ENCODE results near the gene CCDC181.
"Not testable (repeated sequence)": the region's sequence is repeated elsewhere in the genome, so short reads cannot be mapped to it uniquely, and the experiment has no call there.

CCDC181 gene

GRCh38 chr1:169421309-169421708, 6.0 kb downstream of the CCDC181 start:
- no peaks in the 10 kb centered on the region for H4K20me1 ChIP-seq
- no peak overlapping the region for H3K27ac ChIP-seq
- no peaks in the 10 kb centered on the region for H3K27me3 ChIP-seq
- H3K9me3 ChIP-seq (replicated peaks in 1 of 11) = no peaks in the 10 kb centered on the region
- TF ChIP-seq Cebpa-rat (IDR thresholded peaks at IDR 0.05) = no peak
- H3K4me1 ChIP-seq = peaks cover 0 to 11% (median 9%) of the 10 kb centered on the region in 10 experiments; a peak in 14 of 20 replicates
- no peak overlapping the region for H3K4me3 ChIP-seq
- no peak overlapping the region for H3K4me2 ChIP-seq
- no peak overlapping the region for H3K9ac ChIP-seq
- no peaks in the 10 kb centered on the region for H3K36me3 ChIP-seq

DNA sequence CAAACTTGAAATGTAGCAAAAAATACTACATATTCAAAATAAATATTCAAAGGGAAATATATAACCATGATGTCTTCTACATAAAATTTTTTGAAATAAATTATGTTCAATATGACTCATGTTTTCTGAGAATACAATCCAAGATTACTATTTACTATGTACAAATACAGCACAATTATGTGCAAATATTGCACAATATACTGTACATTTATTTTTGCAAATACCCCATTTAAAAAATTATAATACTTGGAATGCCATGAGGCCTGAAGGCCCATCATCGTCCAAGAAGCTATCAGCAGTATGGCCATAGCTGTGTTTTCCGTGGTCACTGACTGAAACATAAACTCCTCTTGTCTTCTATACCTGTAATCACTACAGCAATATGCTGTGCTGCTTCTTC, 12.3 kb downstream of the CCDC181 start:
- no peaks in the 10 kb centered on the region for H4K20me1 ChIP-seq
- no peaks in the 10 kb centered on the region for H3K36me3 ChIP-seq
- TF ChIP-seq Cebpa-rat (IDR thresholded peaks at IDR 0.05) = 0 out of 22 replicates have a peak, but pooled peaks of 1 of the 11 experiments have one; percentile 21
- H3K4me2 ChIP-seq = no peak overlapping the region
- no peak overlapping the region for H3K9ac ChIP-seq
- H3K27ac ChIP-seq = no peak overlapping the region
- H3K27me3 ChIP-seq = no peaks in the 10 kb centered on the region
- peaks cover 0 to 11% (median 9%) of the 10 kb centered on the region in 10 experiments; a peak in 14 of 20 replicates for H3K4me1 ChIP-seq
- H3K4me3 ChIP-seq = no peak overlapping the region
- H3K9me3 ChIP-seq (replicated peaks in 1 of 11) = peaks cover 0 to 13% (median 3%) of the 10 kb centered on the region in 11 experiments; a peak in 6 of 22 replicates

DNA sequence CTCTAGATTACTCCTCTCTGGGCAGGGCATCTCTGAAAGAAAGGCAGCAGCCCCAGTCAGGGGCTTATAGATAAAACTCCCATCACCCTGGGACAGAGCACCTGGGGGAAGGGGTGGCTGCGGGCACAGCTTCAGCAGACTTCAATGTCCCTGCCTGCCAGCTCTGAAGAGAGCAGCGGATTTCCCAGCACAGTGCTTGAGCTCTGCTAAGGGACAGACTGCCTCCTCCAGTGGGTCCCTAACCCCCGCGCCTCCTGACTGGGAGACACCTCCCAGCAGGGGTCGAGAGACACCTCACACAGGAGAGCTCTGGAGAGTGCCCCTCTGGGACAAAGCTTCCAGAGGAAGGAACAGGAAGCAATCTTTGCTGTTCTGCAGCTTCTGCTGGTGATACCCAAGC, 18.9 kb downstream of the CCDC181 start:
- not testable (repeated sequence) for H3K4me3 ChIP-seq, H4K20me1 ChIP-seq, H3K36me3 ChIP-seq, H3K4me2 ChIP-seq, H3K9ac ChIP-seq, H3K27me3 ChIP-seq, H3K27ac ChIP-seq, H3K4me1 ChIP-seq
- peaks cover 0 to 45% (median 7%) of the 10 kb centered on the region in 11 experiments; a peak in 9 of 22 replicates for H3K9me3 ChIP-seq (replicated peaks in 1 of 11)

GRCh38 chr1:169402578-169402977, 24.7 kb downstream of the CCDC181 start:
- not testable (repeated sequence) for H3K27ac ChIP-seq, H3K27me3 ChIP-seq, H3K4me1 ChIP-seq, H3K9ac ChIP-seq, H4K20me1 ChIP-seq, H3K4me2 ChIP-seq, H3K4me3 ChIP-seq
- Histone ChIP-seq H3K9me3 (replicated peaks in 1 of 11) (peaks cover 0 to 51% (median 6%) of the 10 kb centered on the region in 11 experiments; a peak in 11 of 22 replicates), H3K36me3 (peaks cover 0 to 14% (median 0%) of the 10 kb centered on the region in 11 experiments; a peak in 4 of 22 replicates)

DNA sequence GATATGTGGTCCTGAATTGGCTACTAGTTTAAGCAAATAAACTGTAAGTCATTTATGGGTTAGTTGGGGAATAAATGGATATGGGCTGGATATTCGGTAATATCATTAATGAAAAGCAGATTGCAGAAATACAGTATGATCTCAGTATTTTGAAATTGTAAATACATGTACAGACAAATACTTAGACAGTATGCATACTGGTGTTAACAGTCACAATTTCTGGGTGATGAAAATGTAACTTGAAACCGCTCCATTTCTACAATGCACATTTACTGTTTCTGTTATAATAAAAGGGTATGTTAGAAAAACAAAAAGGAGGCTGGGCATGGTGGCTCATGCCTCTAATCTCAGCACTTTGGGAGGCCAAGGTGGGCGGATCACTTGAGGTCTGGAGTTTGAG, 31.3 kb downstream of the CCDC181 start:
- no peak for TF ChIP-seq Cebpa-rat (IDR thresholded peaks at IDR 0.05)
- Histone ChIP-seq H3K36me3 (peaks cover 20 to 73% (median 40%) of the 10 kb centered on the region in 11 experiments), H3K4me2 (no peak overlapping the region), H3K9me3 (replicated peaks in 1 of 11) (peaks cover 0 to 11% (median 4%) of the 10 kb centered on the region in 11 experiments; a peak in 6 of 22 replicates), H3K27ac (no peak overlapping the region), H3K4me3 (no peak overlapping the region), H4K20me1 (no peaks in the 10 kb centered on the region), H3K9ac (no peak overlapping the region), H3K27me3 (no peaks in the 10 kb centered on the region), H3K4me1 (peaks cover 0 to 11% (median 0%) of the 10 kb centered on the region in 10 experiments; a peak in 4 of 20 replicates)

DNA sequence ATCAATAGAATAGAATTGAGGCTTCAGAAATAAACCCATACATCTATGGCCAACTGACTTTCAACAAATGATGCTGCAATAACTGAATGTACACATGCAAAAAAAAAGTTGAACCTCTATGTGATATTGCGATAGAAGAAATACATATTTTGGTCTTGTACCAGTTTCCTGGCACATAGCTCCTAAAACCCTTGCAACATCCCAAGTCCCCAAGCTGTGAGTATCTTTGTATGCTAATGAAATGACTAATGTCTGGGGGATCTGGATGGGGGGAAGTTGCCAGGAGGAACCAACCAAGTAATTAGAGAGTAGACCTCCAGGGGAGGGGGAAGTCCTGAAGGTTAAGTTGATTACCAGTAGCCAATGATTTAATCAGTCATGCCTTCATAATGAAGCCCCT, 34.9 kb downstream of the CCDC181 start:
- peak overlapping the region in 2 of 11 experiments; percentile 35 to 42; a peak in 3 of 22 replicates for H3K27ac ChIP-seq
- H3K4me3 ChIP-seq = no peak overlapping the region
- H3K9ac ChIP-seq = no peak overlapping the region
- no peaks in the 10 kb centered on the region for H4K20me1 ChIP-seq
- TF ChIP-seq Cebpa-rat (IDR thresholded peaks at IDR 0.05) = no peak
- H3K4me2 ChIP-seq = peak overlapping the region in 2 of 11 experiments; percentile 5 to 31; a peak in 2 of 22 replicates
- peaks cover 0 to 11% (median 0%) of the 10 kb centered on the region in 10 experiments; a peak in 4 of 20 replicates for H3K4me1 ChIP-seq
- H3K27me3 ChIP-seq = no peaks in the 10 kb centered on the region
- H3K9me3 ChIP-seq (replicated peaks in 1 of 11) = 0 out of 22 replicates have a peak, but pooled peaks cover 0 to 7% (median 0%) of the 10 kb centered on the region in 11 experiments
- H3K36me3 ChIP-seq = peaks cover 52 to 92% (median 65%) of the 10 kb centered on the region in 11 experiments

DNA sequence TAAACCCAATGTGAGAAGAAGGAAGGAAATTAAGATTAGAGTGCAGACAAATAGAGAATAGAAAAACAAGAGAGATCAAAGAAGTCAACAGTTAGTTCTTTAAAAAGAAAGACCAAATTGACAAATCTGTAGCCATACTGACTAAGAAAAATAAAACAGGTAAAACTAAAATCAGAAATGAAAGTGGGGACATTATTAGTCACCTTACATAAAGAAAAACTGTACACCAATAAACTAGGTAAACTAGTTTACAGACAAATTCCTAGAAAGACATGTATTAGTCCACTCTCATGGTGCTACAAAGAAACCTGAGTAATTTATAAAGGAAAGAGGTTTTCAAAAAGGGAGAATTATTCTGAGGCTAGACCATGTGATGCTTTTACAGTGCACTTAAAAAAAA, 37.0 kb downstream of the CCDC181 start:
- H3K27ac ChIP-seq = no peak overlapping the region
- no peak overlapping the region for H3K9ac ChIP-seq
- TF ChIP-seq Cebpa-rat (IDR thresholded peaks at IDR 0.05) = no peak
- no peaks in the 10 kb centered on the region for H3K27me3 ChIP-seq
- H4K20me1 ChIP-seq = no peaks in the 10 kb centered on the region
- H3K9me3 ChIP-seq (replicated peaks in 1 of 11) = 0 out of 22 replicates have a peak, but pooled peaks cover 0 to 7% (median 0%) of the 10 kb centered on the region in 11 experiments
- H3K4me3 ChIP-seq = no peak overlapping the region
- no peak overlapping the region for H3K4me2 ChIP-seq
- H3K4me1 ChIP-seq = peaks cover 0 to 11% (median 0%) of the 10 kb centered on the region in 10 experiments; a peak in 4 of 20 replicates
- H3K36me3 ChIP-seq = peaks cover 63 to 98% (median 83%) of the 10 kb centered on the region in 11 experiments

DNA sequence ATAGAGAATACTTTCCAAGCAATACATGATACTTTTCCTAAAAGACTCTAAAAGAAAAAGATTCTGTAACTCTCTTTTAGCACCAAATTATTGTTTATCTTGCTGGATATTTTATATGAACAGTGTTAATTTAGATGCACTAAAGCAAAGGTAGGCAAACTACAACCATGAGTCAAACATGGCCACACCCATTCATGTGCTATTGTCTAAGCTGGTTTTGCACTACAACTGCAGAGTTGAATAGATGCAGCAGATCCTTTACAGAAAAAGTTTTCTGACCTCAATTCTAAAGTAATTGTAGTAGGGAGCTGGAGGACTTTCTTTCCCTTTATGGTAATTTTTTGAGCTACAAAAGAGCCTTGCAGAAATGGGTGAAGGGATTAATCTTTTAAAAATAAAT, 39.9 kb downstream of the CCDC181 start:
- Histone ChIP-seq H4K20me1 (no peaks in the 10 kb centered on the region), H3K9ac (no peak overlapping the region), H3K4me1 (peaks cover 0 to 8% (median 0%) of the 10 kb centered on the region in 10 experiments; a peak in 4 of 20 replicates), H3K36me3 (peaks cover 80 to 100% (median 92%) of the 10 kb centered on the region in 11 experiments), H3K9me3 (replicated peaks in 1 of 11) (0 out of 22 replicates have a peak, but pooled peaks cover 0 to 7% (median 0%) of the 10 kb centered on the region in 11 experiments), H3K27me3 (no peaks in the 10 kb centered on the region), H3K27ac (no peak overlapping the region), H3K4me3 (no peak overlapping the region), H3K4me2 (no peak overlapping the region)
- TF ChIP-seq Cebpa-rat (IDR thresholded peaks at IDR 0.05) = no peak

- no peak overlapping the region for H3K4me3 ChIP-seq
- no peak overlapping the region for H3K4me2 ChIP-seq
- no peaks in the 10 kb centered on the region for H3K27me3 ChIP-seq
- H3K9me3 ChIP-seq (replicated peaks in 1 of 11) = no peaks in the 10 kb centered on the region
- H4K20me1 ChIP-seq = no peaks in the 10 kb centered on the region
- TF ChIP-seq Cebpa-rat (IDR thresholded peaks at IDR 0.05) = no peak
- H3K9ac ChIP-seq = no peak overlapping the region
- H3K27ac ChIP-seq = no peak overlapping the region
- no peaks in the 10 kb centered on the region for H3K4me1 ChIP-seq
- H3K36me3 ChIP-seq = peaks cover 71 to 92% (median 86%) of the 10 kb centered on the region in 11 experiments
Observed at GRCh38 chr1:169383449-169383848, 43.8 kb downstream of the CCDC181 start.

- no peaks in the 10 kb centered on the region for H4K20me1 ChIP-seq
- no peak overlapping the region for H3K4me3 ChIP-seq
- H3K9me3 ChIP-seq (replicated peaks in 1 of 11) = no peaks in the 10 kb centered on the region
- H3K27ac ChIP-seq = no peak overlapping the region
- no peak overlapping the region for H3K4me2 ChIP-seq
- peaks cover 73 to 92% (median 87%) of the 10 kb centered on the region in 11 experiments for H3K36me3 ChIP-seq
- 0 out of 20 replicates have a peak, but pooled peaks cover 0 to 8% (median 0%) of the 10 kb centered on the region in 10 experiments for H3K4me1 ChIP-seq
- TF ChIP-seq Cebpa-rat (IDR thresholded peaks at IDR 0.05) = no peak
- no peak overlapping the region for H3K9ac ChIP-seq
- no peaks in the 10 kb centered on the region for H3K27me3 ChIP-seq
Observed at GRCh38 chr1:169381162-169381561, 46.1 kb downstream of the CCDC181 start.

Measured in BLaER1 treated with 17β-estradiol and CSF1 and Interleukin-3, amounts not matched to agents 10 nM and 100 nM (cell line).